Memory B cell (primary cell): ENCODE measurements around the gene ZNF354C.

Source experiments
- ATAC-seq: fragments of 150-1000 bp; cut with Tn5 transposase; 2 replicates; pipeline ENCODE4 v1.10.0; 2021; ENCODE audit warnings: low read depth, mild to moderate bottlenecking, moderate library complexity
- DNase-seq, 2 donors: peaks; one replicate each; pipeline ENCODE4 v3.0.0; 2022; ENCODE audit warnings: low spot score in 2 of 2
- H3K27ac Mint-ChIP-seq: one replicate; pipeline ENCODE4 v1.8.0; 2022; ENCODE audit warnings: mild to moderate bottlenecking, moderate library complexity, mixed read lengths
- H3K27me3 Mint-ChIP-seq: one replicate; pipeline ENCODE4 v1.8.0; 2022; ENCODE audit warnings: mixed read lengths
- H3K36me3 Mint-ChIP-seq: one replicate; pipeline ENCODE4 v1.8.0; 2022; ENCODE audit warnings: mild to moderate bottlenecking, mixed read lengths
- H3K4me1 Mint-ChIP-seq: one replicate; pipeline ENCODE4 v1.8.0; 2022; ENCODE audit warnings: mixed read lengths
- H3K4me3 Mint-ChIP-seq: one replicate; pipeline ENCODE4 v1.8.0; 2022; ENCODE audit warnings: mild to moderate bottlenecking, moderate library complexity, mixed read lengths
- H3K9me3 Mint-ChIP-seq: one replicate; pipeline ENCODE4 v1.8.0; 2022; ENCODE audit warnings: mixed read lengths

The ZNF354C gene

DNA sequence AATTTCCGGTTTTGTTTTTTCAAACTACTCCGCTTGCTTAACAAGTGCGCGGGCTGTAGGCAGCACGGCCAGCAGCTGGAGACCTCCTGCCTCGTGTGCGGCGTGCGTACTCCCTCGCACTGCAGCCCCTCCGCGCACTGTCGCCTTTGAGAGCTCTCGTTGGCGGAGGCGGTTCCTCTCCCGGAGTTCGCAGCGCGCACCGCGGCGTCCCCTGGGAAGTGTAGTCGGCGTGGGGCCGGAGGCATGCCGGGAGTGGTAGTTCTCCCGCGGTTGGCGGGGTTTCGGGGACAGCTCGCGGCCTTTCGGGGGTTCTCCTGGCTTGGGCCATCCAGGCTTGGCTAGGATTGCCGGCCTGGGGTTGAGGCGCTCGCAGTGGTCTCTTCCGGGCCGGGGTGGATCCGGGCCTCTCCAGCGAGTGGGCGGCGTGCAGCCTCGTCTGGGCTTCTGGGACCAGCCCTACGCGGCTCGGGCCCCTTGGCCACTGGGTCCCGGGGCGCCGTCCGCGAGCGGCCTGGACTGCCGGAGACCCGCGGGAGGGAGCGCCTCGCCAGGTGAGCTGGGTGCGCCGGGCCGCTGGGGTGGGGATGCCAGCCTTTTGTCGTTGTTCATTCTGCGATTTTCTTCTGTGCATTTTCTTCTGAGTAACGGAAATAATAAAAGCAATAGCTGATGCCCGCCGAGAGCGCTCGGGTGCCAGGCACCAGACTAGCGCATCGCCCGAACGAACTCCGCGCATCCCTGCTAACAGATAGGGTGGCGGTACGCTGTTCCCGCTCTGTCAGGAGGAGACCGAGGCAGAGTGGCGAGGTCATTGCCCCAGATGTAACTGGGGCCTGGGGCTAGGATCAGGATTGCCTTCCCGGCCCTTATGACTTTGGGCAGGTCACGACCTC is at the start of gene ZNF354C:
ZNF354C (plus strand) TSS at position 258 of the 893 bp plus-strand sequence. CDS start 1,696 bp downstream, outside the sequence.
- peaks cover 28% of the 10 kb centered on the region for H3K36me3 Mint-ChIP-seq
- ATAC-seq, result peak; percentile 98
- H3K27me3 Mint-ChIP-seq, result peaks cover 1% of the 10 kb centered on the region
- H3K4me1 Mint-ChIP-seq, result peaks cover 10% of the 10 kb centered on the region
- DNase-seq, result peak; percentile 63 to 81
- H3K27ac Mint-ChIP-seq, result peak within 1 kb of the TSS; percentile 70
- H3K9me3 Mint-ChIP-seq, result peaks cover 12% of the 10 kb centered on the region
- peak within 1 kb of the TSS; percentile 91 for H3K4me3 Mint-ChIP-seq

DNA sequence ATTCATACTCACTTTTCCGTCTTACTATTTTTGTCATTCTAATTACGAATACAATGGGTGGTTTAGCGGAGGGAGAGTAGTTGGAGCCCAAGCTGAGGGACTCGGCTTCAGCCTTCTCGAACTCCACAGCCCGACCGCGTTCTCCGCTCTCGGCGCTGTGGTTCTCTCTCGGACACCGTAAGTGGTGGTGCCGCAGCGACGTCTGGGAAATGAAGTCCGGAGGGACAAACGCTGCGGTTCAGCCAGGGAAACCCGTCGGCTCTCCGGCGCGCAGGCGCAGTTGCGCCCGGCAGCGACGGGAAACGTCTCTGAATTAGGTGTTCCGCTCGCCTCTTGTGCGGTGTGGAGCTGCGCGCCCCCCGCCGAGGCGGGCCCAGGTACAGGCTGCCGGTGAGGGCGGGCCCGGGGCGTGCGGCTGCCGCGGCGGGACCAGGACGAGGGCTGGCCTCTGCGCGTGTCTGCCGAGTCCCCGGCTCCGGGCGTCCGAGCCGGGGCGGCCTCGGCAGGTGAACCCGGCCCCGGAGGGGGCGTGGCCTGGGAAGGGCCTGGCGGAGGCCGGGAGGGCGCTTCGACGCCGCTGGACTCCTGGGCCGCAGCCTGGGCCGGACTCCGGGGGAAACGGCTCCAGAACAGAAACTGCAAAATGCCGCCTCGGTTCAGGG is 36.5 kb upstream of the ZNF354C start, which contains the start of gene ZNF879:
ZNF879 (plus strand) TSS at position 277 of the 662 bp plus-strand sequence. CDS start 1,201 bp downstream, outside the sequence.
- H3K36me3 Mint-ChIP-seq, result peaks cover 26% of the 10 kb centered on the region
- peaks cover 3% of the 10 kb centered on the region for H3K4me1 Mint-ChIP-seq
- peak; percentile 90 for DNase-seq
- peak within 1 kb of the TSS; percentile 77 for H3K27ac Mint-ChIP-seq
- H3K27me3 Mint-ChIP-seq, result no peaks in the 10 kb centered on the region
- H3K9me3 Mint-ChIP-seq, result peaks cover 9% of the 10 kb centered on the region
- ATAC-seq, result peak; percentile 92
- peak within 1 kb of the TSS; percentile 95 for H3K4me3 Mint-ChIP-seq

DNA sequence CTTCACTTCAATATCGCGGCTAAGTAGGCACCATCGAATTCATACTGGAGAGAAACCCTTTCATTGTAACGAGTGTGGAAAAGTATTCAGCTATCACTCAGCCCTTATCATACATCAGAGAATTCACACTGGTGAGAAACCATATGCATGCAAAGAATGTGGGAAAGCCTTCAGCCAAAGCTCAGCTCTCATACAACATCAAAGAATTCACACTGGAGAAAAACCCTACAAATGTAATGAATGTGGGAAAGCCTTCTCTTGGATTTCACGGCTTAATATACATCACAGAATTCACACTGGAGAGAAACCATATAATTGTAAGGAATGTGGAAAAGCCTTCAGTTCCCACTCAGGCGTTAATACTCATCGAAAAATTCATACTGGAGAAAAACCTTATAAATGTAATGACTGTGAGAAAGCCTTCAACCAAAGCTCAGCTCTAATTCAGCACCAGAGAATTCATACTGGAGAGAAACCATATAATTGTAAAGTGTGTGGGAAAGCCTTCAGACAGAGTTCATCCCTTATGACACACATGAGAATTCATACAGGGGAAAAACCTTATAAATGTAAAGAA is 27.1 kb upstream of the ZNF354C start:
- DNase-seq, result no peak
- no peak overlapping the region for H3K4me3 Mint-ChIP-seq
- no peaks in the 10 kb centered on the region for H3K4me1 Mint-ChIP-seq
- no peaks in the 10 kb centered on the region for H3K27me3 Mint-ChIP-seq
- H3K27ac Mint-ChIP-seq, result no peak overlapping the region
- peaks cover 37% of the 10 kb centered on the region for H3K9me3 Mint-ChIP-seq
- H3K36me3 Mint-ChIP-seq, result peaks cover 50% of the 10 kb centered on the region
- ATAC-seq, result no peak

DNA sequence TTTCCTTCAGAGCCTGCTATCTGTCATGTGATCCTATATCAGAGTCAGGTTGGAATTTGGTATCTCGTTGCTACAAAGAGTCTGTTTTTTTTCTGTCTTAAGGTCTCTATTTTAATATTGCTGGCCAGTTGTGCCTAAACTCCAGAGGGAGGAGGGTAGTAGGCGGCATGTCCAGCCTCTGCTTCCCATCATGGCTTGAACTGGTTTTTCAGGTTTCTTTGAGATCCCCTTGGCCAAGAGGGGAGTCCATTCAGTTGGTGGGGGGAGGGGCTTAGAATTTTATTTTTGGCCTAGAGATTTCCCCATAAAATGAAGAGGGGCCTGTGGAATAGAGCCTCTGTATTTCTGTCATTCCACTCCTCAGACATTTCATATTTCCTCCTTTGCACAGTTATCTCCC is 15.4 kb upstream of the ZNF354C start:
- H3K4me3 Mint-ChIP-seq, result no peak overlapping the region
- no peaks in the 10 kb centered on the region for H3K4me1 Mint-ChIP-seq
- H3K27ac Mint-ChIP-seq, result no peak overlapping the region
- H3K9me3 Mint-ChIP-seq, result peaks cover 19% of the 10 kb centered on the region
- peaks cover 5% of the 10 kb centered on the region for H3K27me3 Mint-ChIP-seq
- no peak for DNase-seq
- H3K36me3 Mint-ChIP-seq, result peaks cover 5% of the 10 kb centered on the region
- no peak for ATAC-seq

DNA sequence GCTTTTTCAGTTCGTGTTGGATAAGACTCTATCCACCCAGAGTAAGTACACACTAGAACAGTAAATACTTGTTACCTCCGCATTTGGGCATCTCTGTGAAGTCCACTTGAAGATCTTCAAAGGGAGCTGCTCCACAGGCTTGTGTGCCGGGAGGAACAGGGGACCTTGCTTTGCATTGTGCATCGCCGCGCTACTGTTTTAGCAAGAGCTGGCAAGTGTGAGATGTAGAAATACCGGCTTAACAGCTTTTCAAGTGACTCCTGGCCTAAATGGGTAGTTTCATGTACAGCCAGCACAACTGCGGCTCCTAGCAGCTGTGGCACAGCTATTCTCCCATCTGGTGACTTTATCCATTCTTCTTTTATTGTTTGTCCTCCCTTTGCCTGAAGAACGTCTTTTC is 8.4 kb upstream of the ZNF354C start:
- Mint-ChIP-seq H3K9me3 (peaks cover 16% of the 10 kb centered on the region), H3K4me1 (no peaks in the 10 kb centered on the region), H3K4me3 (no peak overlapping the region), H3K27me3 (peaks cover 1% of the 10 kb centered on the region), H3K27ac (no peak overlapping the region), H3K36me3 (peaks cover 6% of the 10 kb centered on the region)
- ATAC-seq (no peak), DNase-seq (no peak)

DNA sequence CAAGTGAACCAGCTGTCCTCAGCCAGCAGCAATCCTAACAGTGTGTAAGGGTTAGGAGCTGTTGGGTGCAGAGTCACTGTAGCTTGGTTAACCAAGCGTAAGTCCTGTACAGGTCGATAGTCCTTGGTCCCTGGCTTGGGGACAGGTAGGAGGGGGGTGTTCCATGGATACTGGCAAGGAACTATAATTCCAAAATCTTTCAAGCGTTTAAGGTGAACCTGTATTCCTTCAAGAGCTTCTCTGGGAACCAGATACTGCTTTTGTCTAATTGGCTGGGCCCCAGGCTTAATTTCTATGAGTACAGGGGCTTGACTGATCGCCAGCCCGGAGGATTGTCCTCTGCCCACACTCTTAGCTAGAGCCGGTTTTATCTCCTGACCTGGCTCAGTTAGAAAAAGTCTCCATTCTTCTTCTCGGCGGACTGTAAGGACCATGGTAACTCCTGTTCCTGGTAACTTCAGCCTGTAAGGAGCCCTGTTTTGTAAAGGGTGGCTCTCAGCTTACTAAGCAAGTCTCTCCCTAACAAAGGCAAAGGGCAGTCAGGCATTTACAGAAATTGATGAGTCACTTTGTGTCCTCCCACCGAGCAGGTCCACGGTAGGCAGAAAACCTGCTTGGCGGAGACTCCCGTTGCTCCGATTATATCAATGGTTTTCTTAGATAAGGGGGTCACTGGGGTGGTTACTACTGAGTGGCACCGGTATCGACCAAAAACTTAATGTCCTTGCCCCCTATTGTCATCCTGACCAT is 6.0 kb upstream of the ZNF354C start:
- DNase-seq (no peak), ATAC-seq (no peak)
- no peak overlapping the region for H3K4me3 Mint-ChIP-seq
- H3K27ac Mint-ChIP-seq, result no peak overlapping the region
- H3K9me3 Mint-ChIP-seq, result peaks cover 7% of the 10 kb centered on the region
- H3K36me3 Mint-ChIP-seq, result peaks cover 5% of the 10 kb centered on the region
- peaks cover 1% of the 10 kb centered on the region for H3K27me3 Mint-ChIP-seq
- no peaks in the 10 kb centered on the region for H3K4me1 Mint-ChIP-seq

DNA sequence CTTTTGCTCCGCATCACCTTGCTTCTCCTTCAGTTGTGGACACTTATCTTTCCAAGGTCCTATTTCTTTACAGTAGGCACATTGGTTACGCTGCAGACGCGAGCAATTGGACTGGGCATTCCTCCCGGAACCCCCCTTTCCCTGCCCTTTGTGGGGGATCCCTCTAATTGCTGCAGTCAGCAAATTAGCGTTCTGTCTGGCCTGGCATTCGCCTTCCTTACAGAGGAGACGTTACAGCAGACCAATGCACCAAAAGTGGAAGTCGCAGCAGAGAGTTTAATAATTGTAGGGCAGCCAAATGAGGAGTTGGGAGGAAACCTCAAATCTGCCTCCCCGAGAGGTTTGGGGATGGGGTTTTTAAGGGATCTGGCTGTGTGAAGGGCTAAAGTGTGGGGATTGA is 5.3 kb upstream of the ZNF354C start:
- Mint-ChIP-seq H3K27me3 (peaks cover 1% of the 10 kb centered on the region), H3K36me3 (peaks cover 6% of the 10 kb centered on the region), H3K4me1 (peaks cover 3% of the 10 kb centered on the region), H3K27ac (no peak overlapping the region), H3K4me3 (no peak overlapping the region), H3K9me3 (peaks cover 10% of the 10 kb centered on the region)
- ATAC-seq (no peak), DNase-seq (no peak)

DNA sequence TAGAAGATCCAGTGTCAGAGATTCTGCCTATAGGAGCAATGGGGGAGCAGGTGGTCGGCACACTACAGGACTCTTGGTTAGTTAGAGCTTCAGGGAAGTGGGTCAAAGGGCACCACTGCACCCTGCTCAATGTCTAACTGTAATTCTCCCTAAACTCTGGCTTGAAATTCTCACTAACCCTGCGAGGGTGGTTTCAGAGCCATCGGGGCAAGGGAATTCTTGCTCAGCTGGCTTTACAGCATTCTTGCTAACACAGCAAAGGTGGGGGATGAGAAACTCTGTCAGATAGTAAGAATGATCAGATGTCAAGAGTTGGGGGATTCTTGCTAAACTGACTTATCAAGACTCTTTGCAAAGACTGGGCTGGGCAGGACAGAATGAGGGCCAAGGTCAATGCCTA is 4.7 kb upstream of the ZNF354C start:
- DNase-seq (no peak), ATAC-seq (no peak)
- H3K9me3 Mint-ChIP-seq, result peaks cover 10% of the 10 kb centered on the region
- H3K27me3 Mint-ChIP-seq, result peaks cover 1% of the 10 kb centered on the region
- H3K4me3 Mint-ChIP-seq, result no peak overlapping the region
- H3K36me3 Mint-ChIP-seq, result peaks cover 8% of the 10 kb centered on the region
- H3K27ac Mint-ChIP-seq, result no peak overlapping the region
- H3K4me1 Mint-ChIP-seq, result peaks cover 5% of the 10 kb centered on the region

DNA sequence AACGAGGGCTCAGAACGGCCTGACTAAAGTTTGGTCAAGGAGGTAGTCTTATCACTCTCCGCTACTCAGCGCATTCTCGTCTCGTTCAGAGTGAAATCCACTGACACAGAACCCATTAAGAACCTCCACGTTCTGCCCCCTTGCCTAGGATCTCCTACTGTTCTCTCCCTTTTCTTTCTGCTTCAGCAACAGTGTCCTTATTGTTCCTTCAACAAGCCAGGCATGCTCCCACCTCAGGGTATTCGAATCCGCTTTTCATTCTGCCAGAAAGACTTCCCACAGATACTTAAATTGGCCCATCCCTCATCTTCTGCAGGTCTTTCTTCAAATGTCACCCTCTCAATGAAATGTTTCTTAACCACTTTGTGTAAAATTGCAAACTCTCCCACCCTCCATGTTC is 4.3 kb upstream of the ZNF354C start:
- DNase-seq, result no peak
- Mint-ChIP-seq H3K27me3 (peaks cover 1% of the 10 kb centered on the region), H3K4me3 (no peak overlapping the region), H3K4me1 (peaks cover 5% of the 10 kb centered on the region), H3K27ac (no peak overlapping the region), H3K9me3 (peaks cover 10% of the 10 kb centered on the region), H3K36me3 (peaks cover 8% of the 10 kb centered on the region)
- ATAC-seq, result no peak

DNA sequence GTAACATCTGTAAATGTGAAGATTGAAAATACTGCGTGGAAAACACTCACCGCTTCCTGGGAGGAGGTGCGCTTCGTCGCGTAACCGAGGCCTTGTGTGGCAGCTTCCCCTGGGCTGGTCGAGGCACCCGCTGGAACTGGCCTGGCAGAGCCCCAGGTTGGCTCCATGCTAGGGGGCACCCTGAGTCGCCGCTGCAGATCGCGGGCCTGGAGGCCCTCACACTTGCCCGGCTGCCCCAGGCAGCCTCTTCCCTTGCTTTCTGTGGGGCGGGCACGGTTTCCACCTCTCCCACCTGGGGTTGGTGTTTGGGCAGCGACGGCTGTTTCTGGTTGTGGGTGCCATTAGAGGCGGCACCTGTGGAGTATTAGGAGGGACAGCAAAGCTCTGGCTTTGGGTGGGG is 852 bp downstream of the ZNF354C start:
- H3K4me3 Mint-ChIP-seq, result peak overlapping the region; percentile 91
- no peak overlapping the region for H3K27ac Mint-ChIP-seq
- ATAC-seq (no peak), DNase-seq (no peak)
- peaks cover 13% of the 10 kb centered on the region for H3K9me3 Mint-ChIP-seq
- peaks cover 33% of the 10 kb centered on the region for H3K36me3 Mint-ChIP-seq
- peaks cover 1% of the 10 kb centered on the region for H3K27me3 Mint-ChIP-seq
- peaks cover 12% of the 10 kb centered on the region for H3K4me1 Mint-ChIP-seq

DNA sequence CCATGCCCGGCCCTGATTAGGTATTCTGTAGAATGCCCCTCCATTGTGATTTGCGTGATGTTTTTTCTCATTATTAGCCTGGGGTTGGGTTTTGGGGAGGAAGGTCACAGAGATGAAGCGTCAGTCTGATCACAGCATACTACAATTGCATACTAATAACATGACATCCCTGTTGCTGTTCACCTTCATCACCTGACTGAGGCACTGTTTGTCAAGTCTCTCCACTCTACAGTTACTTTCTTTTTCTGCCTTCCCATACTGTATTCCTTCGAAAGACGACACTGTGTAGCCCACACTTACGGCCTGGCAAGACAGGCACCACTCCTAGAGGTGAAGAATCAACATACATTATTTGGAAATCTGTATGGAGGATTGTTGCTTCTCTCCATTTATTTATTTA is 5.5 kb downstream of the ZNF354C start:
- Mint-ChIP-seq H3K36me3 (peaks cover 56% of the 10 kb centered on the region), H3K9me3 (peaks cover 15% of the 10 kb centered on the region), H3K4me1 (peaks cover 7% of the 10 kb centered on the region), H3K27ac (no peak overlapping the region), H3K4me3 (no peak overlapping the region), H3K27me3 (no peaks in the 10 kb centered on the region)
- DNase-seq (no peak), ATAC-seq (no peak)

DNA sequence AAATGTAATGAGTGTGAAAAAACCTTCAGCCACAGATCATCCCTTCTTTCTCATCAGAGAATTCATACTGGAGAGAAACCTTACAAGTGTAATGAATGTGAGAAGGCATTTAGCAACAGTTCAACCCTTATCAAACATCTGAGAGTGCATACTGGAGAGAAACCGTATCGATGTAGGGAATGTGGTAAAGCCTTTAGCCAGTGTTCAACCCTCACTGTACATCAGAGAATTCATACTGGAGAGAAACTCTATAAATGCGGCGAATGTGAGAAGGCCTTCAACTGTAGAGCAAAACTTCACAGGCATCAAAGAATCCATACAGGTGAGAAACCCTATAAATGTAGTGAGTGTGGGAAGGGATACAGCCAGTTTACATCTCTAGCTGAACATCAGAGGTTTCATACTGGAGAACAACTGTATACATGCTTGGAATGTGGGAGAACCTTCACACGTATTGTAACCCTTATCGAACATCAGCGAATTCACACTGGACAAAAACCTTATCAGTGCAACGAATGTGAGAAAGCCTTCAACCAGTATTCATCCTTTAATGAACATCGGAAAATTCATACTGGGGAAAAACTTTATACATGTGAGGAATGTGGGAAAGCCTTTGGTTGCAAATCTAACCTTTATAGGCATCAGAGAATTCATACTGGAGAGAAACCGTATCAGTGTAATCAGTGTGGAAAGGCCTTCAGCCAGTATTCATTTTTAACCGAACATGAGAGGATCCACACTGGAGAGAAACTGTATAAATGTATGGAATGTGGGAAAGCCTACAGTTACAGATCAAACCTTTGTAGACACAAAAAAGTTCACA is 19.2 kb downstream of the ZNF354C start:
- Mint-ChIP-seq H3K36me3 (peaks cover 46% of the 10 kb centered on the region), H3K27me3 (no peaks in the 10 kb centered on the region), H3K4me3 (no peak overlapping the region), H3K9me3 (peaks cover 25% of the 10 kb centered on the region), H3K4me1 (no peaks in the 10 kb centered on the region), H3K27ac (no peak overlapping the region)
- no peak for ATAC-seq
- no peak for DNase-seq

DNA sequence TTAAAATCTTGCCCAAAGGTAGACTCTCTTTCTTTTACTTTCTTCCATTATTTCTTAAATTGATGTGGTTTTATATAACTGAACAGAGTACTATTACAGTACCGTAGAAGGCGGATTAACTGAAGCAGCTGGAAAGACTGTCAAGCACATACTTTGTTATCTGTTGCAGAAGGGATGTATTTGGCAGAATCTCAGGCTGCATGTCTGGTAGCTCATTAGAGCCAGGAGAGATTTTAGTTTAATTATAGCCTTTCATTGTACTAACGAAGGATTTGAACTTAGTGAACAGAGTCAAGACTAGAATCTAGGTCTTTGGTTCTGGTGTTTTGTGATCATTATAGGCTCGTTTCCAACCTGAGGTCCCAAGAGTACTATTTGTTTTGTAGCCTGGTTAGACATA is 20.6 kb downstream of the ZNF354C start:
- Mint-ChIP-seq H3K9me3 (peaks cover 26% of the 10 kb centered on the region), H3K27ac (no peak overlapping the region), H3K4me1 (no peaks in the 10 kb centered on the region), H3K4me3 (no peak overlapping the region), H3K36me3 (peaks cover 41% of the 10 kb centered on the region), H3K27me3 (no peaks in the 10 kb centered on the region)
- no peak for DNase-seq
- ATAC-seq, result no peak
